ENCODE measurements around the gene ETV5.

ETV5 gene

DNA sequence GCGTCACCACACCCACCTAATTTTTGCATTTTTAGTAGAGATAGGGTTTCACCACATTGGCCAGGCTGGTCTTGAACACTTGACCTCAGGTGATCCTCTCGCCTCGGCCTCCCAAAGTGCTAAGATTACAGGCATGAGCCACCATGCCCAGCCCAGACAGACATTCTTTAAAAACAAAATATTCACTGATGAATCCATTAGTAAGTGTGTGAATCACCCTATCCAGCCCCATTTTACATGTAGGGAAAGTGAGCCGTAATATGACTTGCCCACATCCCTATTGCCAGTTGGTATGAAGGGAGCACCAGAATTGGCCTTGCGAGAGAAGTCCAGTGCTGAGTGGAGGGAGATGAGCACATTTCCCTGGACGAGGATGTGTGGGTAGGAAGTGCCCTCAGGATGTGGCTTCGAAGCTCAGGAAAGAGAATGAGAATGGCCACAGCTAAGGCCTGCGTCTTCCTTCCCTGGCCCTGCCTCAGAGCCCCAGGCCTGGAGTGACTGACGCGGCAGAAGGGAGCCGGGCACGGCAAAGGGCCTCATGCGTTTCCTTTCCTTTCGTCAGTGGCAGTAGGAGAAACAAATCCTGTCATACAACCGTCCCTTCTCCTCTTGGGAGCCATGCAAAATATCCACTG lies 28.3 kb upstream of the ETV5 start:
- no peak overlapping the region for H3K4me3 ChIP-seq (ENCODE audit: low read length)
- TF ChIP-seq ZNF274 (IDR thresholded peaks at IDR 0.05; ENCODE audit: low read depth, low read length): no peak

DNA sequence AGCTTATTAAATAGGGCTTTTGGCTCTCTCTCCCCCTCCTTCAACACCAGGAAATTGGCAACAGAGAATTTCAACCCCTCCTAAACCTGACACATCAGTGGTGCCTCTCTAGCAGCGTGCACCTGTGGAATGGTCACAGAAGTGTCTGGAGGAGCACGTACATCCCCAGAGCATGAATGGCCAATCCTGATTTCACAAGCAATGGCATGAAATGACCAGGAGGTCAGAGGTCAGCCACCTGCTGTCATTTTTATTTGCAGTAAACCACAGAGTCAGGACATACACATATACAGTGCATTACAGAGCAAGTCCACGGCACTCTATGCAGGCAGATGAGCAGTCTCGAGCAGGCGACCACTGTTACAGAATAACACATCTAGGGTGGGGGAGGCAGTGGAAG lies 25.1 kb upstream of the ETV5 start:
- TF ChIP-seq ZNF274 (IDR thresholded peaks at IDR 0.05; ENCODE audit: low read depth, low read length): no peak

GRCh38 chr3:186132487-186132886 lies 23.6 kb upstream of the ETV5 start:
- H3K4me3 ChIP-seq (ENCODE audit: low read length): no peak overlapping the region
- no peak for TF ChIP-seq ZNF274 (IDR thresholded peaks at IDR 0.05; ENCODE audit: low read depth, low read length)

More for the DNA sequence above, 25.1 kb upstream of the ETV5 start:
- no peak overlapping the region for H3K4me3 ChIP-seq (ENCODE audit: low read length)

DNA sequence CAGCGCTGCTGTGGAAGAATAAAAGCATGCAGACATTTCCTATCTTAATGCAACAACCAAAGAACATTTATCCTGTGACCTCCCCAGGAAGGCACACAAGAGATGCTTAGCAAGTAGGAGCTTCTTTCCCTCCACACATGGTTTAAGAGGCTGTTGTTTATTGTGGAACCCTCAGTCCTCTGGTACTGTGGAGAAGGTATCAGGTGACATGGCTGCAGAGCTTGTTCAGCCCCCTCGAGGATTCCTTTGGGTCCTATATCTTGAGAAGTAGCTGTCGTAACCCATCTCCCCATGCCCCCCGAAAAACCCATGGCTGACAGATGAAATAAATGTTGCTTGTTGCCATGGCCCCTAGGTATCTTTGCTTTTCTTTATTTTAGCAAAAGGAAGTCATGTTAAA lies 20.3 kb upstream of the ETV5 start:
- H3K4me3 ChIP-seq (ENCODE audit: low read length): no peak overlapping the region
- TF ChIP-seq ZNF274 (IDR thresholded peaks at IDR 0.05; ENCODE audit: low read depth, low read length): no peak

- no peak for TF ChIP-seq ZNF274 (IDR thresholded peaks at IDR 0.05; ENCODE audit: low read depth, low read length)
- no peak overlapping the region for H3K4me3 ChIP-seq (ENCODE audit: low read length)
These were observed 19.3 kb upstream of the ETV5 start for GRCh38 chr3:186128158-186128557.

- no peak overlapping the region for H3K4me3 ChIP-seq (ENCODE audit: low read length)
- no peak for TF ChIP-seq ZNF274 (IDR thresholded peaks at IDR 0.05; ENCODE audit: low read depth, low read length)
These were observed 18.6 kb upstream of the ETV5 start for GRCh38 chr3:186127463-186127862.

GRCh38 chr3:186125118-186125517 lies 16.2 kb upstream of the ETV5 start:
- TF ChIP-seq ZNF274 (IDR thresholded peaks at IDR 0.05; ENCODE audit: low read depth, low read length): no peak
- H3K4me3 ChIP-seq (ENCODE audit: low read length): no peak overlapping the region

GRCh38 chr3:186124592-186124991 lies 15.7 kb upstream of the ETV5 start:
- no peak overlapping the region for H3K4me3 ChIP-seq (ENCODE audit: low read length)
- no peak for TF ChIP-seq ZNF274 (IDR thresholded peaks at IDR 0.05; ENCODE audit: low read depth, low read length)

GRCh38 chr3:186123012-186123411 lies 14.1 kb upstream of the ETV5 start:
- no peak for TF ChIP-seq ZNF274 (IDR thresholded peaks at IDR 0.05; ENCODE audit: low read depth, low read length)
- H3K4me3 ChIP-seq (ENCODE audit: low read length): no peak overlapping the region

GRCh38 chr3:186121968-186122367 lies 13.1 kb upstream of the ETV5 start:
- H3K4me3 ChIP-seq (ENCODE audit: low read length): no peak overlapping the region
- TF ChIP-seq ZNF274 (IDR thresholded peaks at IDR 0.05; ENCODE audit: low read depth, low read length): no peak

DNA sequence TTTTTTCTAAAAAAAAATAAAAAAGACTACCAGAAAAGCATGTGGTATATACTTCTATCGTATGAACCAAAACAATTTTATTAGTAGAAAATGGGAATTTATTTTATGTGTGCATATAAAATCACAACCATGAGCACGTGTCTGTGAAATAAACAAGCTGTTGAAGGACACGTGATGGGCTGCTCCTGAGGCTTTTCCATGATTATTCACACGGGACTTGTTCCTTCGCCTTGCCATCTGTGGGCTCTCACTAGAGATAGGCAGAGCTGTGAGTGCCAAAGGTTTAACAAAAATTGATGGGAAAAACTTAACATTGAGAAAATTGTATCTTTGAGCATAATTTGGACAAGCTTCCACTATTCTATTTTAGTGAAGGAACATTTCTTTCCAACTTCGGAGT lies 12.4 kb upstream of the ETV5 start:
- no peak overlapping the region for H3K4me3 ChIP-seq (ENCODE audit: low read length)
- no peak for TF ChIP-seq ZNF274 (IDR thresholded peaks at IDR 0.05; ENCODE audit: low read depth, low read length)

- no peak overlapping the region for H3K4me3 ChIP-seq (ENCODE audit: low read length)
- no peak for TF ChIP-seq ZNF274 (IDR thresholded peaks at IDR 0.05; ENCODE audit: low read depth, low read length)
These were observed 10.6 kb upstream of the ETV5 start for GRCh38 chr3:186119499-186119898.

DNA sequence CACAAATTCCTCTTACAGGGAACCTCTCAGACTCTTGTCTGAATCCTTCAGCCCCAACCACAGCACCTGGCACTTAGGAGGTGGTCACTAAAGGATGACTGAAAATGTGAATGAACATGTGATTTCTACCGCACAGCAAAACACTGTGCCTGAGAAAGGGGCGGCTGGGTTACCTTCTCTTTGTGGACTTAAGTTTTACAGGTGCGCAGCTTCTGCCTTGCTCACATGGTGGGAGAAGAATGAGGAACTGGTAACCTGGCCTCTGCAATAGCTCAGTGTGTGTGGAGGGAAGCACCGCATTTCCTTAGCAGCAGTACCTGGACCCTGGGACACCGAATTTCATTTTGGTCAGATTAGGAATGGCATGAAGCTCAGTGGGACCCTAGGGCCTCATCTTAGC lies 9.8 kb upstream of the ETV5 start:
- TF ChIP-seq ZNF274 (IDR thresholded peaks at IDR 0.05; ENCODE audit: low read depth, low read length): no peak
- no peak overlapping the region for H3K4me3 ChIP-seq (ENCODE audit: low read length)

GRCh38 chr3:186117521-186118134 lies 8.7 kb upstream of the ETV5 start:
- no peak overlapping the region for H3K4me3 ChIP-seq (ENCODE audit: low read length)
- TF ChIP-seq ZNF274 (IDR thresholded peaks at IDR 0.05; ENCODE audit: low read depth, low read length): no peak

- no peak overlapping the region for H3K4me3 ChIP-seq (ENCODE audit: low read length)
- no peak for TF ChIP-seq ZNF274 (IDR thresholded peaks at IDR 0.05; ENCODE audit: low read depth, low read length)
These were observed 6.5 kb upstream of the ETV5 start for GRCh38 chr3:186115239-186115996.

All from GM08714 (cell line).